OCI-LY1 (cell line): ENCODE measurements around the gene OR7G2.

Experiments used
- H2AFZ ChIP-seq: fragments of 200-600 bp; sonication (generic), shearing (Covaris generic); 2 replicates; pipeline ENCODE4 v1.6.0; 2014; ENCODE audit warnings: antibody characterized with exemption, mild to moderate bottlenecking, low read length
- H3F3A ChIP-seq: fragments of 200-600 bp; sonication (generic), shearing (Covaris generic); 2 replicates; pipeline ENCODE4 v1.6.0; 2014; ENCODE audit warnings: mild to moderate bottlenecking, antibody characterized with exemption, low read length, moderate library complexity; ENCODE audit not compliant: insufficient read depth
- H3K27ac ChIP-seq: fragments of 200-600 bp; sonication (generic); 2 replicates; pipeline ENCODE4 v1.5.1; 2014; ENCODE audit warnings: low read length, mixed run types, mild to moderate bottlenecking, low read depth; ENCODE audit not compliant: poor library complexity, severe bottlenecking
- H3K27me3 ChIP-seq: fragments of 200-600 bp; sonication (generic); 2 replicates; pipeline ENCODE4 v1.6.0; 2014; ENCODE audit warnings: antibody characterized with exemption, mild to moderate bottlenecking, low read length, moderate library complexity; ENCODE audit not compliant: insufficient read depth
- H3K36me3 ChIP-seq: fragments of 200-600 bp; sonication (generic); 2 replicates; pipeline ENCODE4 v1.6.1; 2014; ENCODE audit warnings: mild to moderate bottlenecking, antibody characterized with exemption, low read length, moderate library complexity, mixed read lengths; ENCODE audit not compliant: insufficient read depth
- H3K4me1 ChIP-seq: fragments of 200-600 bp; sonication (generic); 2 replicates; pipeline ENCODE4 v1.5.1; 2014; ENCODE audit warnings: mild to moderate bottlenecking, low read length, moderate library complexity; ENCODE audit not compliant: insufficient read depth, severe bottlenecking
- H3K4me2 ChIP-seq: fragments of 200-600 bp; sonication (generic), shearing (Covaris generic); 2 replicates; pipeline ENCODE4 v1.6.1; 2014; ENCODE audit warnings: low read length
- H3K4me3 ChIP-seq: fragments of 200-600 bp; sonication (generic); 2 replicates; pipeline ENCODE4 v1.5.1; 2014; ENCODE audit warnings: low read length, low read depth, mild to moderate bottlenecking, mixed read lengths; ENCODE audit not compliant: poor library complexity, severe bottlenecking
- H3K79me2 ChIP-seq: fragments of 200-600 bp; shearing (Covaris generic); 2 replicates; pipeline ENCODE4 v1.6.1; 2016; ENCODE audit warnings: mixed run types, low read length, mixed read lengths; ENCODE audit not compliant: insufficient read depth
- H3K9ac ChIP-seq: fragments of 200-600 bp; sonication (generic), shearing (Covaris generic); 2 replicates; pipeline ENCODE4 v1.6.1; 2014; ENCODE audit warnings: mild to moderate bottlenecking, low read length, mixed read lengths
- H3K9me2 ChIP-seq: fragments of 200-600 bp; sonication (generic), shearing (Covaris generic); 2 replicates; pipeline ENCODE4 v1.6.1; 2014; ENCODE audit warnings: low read depth, mild to moderate bottlenecking, low read length, mixed read lengths
- H3K9me3 ChIP-seq: fragments of 200-600 bp; shearing (Covaris generic); 2 replicates; pipeline ENCODE4 v1.6.1; 2014; ENCODE audit warnings: low read length, mixed read lengths
- H4K20me1 ChIP-seq: fragments of 200-600 bp; sonication (generic), shearing (Covaris generic); 2 replicates; pipeline ENCODE4 v1.6.0; 2016; ENCODE audit warnings: mild to moderate bottlenecking, low read length; ENCODE audit not compliant: insufficient read depth
- EZH2 ChIP-seq: fragments of 200-600 bp; sonication (generic), shearing (Covaris generic); IDR thresholded peaks from 2 replicates; pipeline ENCODE4 v1.8.0; 2017; ENCODE audit warnings: borderline replicate concordance, mixed run types, mild to moderate bottlenecking, antibody characterized with exemption, low read length, moderate library complexity, mixed read lengths
- TF ChIP-seq, protein P1 (sequence below): fragments of 200-600 bp; sonication (generic), shearing (Covaris generic); IDR thresholded peaks from 2 replicates; pipeline ENCODE4 v1.5.1; 2017; ENCODE audit warnings: mild to moderate bottlenecking, antibody characterized with exemption, low read length, moderate library complexity, mixed read lengths

Gene OR7G2

DNA sequence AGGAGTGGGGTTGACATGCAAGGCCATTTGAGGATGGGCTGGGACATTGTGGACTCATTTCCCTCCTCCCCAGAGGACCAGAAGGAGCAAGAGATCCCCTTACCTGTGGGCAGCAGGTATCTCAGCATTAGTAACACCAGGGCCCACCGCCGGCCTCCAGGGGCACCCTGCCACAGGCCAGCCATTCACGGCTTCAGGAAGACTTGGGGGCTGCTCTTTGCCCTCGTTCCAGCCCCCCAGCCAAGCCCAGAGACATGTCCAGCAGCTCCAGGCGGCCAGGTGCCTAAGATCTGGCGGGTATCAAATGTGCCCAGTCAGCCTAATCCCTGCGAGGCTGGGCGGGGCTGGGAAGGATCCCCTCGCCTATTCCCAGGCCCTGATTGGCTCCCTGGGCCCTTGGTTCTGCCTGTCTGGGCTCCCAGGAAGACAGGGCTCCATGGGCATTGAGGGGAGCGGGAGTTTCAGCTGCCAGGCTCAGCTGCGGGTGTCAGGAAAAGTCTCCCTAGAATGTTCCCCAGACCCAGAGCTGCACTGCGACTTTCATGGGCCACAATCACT is 41.7 kb downstream of the OR7G2 start:
- H3K79me2 ChIP-seq: no peaks in the 10 kb centered on the region
- no peaks in the 10 kb centered on the region for H3K9me3 ChIP-seq
- H3K27me3 ChIP-seq: no peaks in the 10 kb centered on the region
- no peak for TF ChIP-seq EZH2
- TF ChIP-seq, protein P1, sequence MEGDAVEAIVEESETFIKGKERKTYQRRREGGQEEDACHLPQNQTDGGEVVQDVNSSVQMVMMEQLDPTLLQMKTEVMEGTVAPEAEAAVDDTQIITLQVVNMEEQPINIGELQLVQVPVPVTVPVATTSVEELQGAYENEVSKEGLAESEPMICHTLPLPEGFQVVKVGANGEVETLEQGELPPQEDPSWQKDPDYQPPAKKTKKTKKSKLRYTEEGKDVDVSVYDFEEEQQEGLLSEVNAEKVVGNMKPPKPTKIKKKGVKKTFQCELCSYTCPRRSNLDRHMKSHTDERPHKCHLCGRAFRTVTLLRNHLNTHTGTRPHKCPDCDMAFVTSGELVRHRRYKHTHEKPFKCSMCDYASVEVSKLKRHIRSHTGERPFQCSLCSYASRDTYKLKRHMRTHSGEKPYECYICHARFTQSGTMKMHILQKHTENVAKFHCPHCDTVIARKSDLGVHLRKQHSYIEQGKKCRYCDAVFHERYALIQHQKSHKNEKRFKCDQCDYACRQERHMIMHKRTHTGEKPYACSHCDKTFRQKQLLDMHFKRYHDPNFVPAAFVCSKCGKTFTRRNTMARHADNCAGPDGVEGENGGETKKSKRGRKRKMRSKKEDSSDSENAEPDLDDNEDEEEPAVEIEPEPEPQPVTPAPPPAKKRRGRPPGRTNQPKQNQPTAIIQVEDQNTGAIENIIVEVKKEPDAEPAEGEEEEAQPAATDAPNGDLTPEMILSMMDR: no peak
- no peak overlapping the region for H3K9ac ChIP-seq
- H2AFZ ChIP-seq: no peak overlapping the region
- H3K27ac ChIP-seq: no peak overlapping the region
- H4K20me1 ChIP-seq: no peaks in the 10 kb centered on the region
- no peak overlapping the region for H3K4me3 ChIP-seq
- no peaks in the 10 kb centered on the region for H3K36me3 ChIP-seq
- no peaks in the 10 kb centered on the region for H3F3A ChIP-seq
- H3K4me2 ChIP-seq: no peak overlapping the region
- no peaks in the 10 kb centered on the region for H3K4me1 ChIP-seq
- no peaks in the 10 kb centered on the region for H3K9me2 ChIP-seq

DNA sequence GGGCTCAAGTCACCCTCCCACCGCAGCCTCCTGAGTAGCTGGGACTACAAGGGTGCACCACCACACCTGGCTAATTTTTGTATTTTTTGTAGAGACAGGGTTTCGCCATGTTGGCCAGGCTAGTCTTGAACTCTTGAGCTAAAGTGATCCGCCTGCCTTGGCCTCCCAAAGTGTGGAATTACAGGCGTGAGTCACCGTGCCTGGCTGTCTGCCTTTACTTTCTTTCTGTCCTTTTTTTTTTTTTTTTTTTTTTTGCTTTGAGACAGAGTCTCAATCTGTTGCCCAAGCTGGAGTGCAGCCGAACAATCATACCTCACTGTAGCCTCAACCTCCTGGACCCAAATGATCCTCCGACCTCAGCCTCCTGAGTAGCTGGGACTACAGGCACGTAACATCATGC is 45.4 kb downstream of the OR7G2 start:
- H3F3A ChIP-seq: no peaks in the 10 kb centered on the region
- TF ChIP-seq, protein P1: no peak
- TF ChIP-seq EZH2: no peak
- H3K27ac ChIP-seq: no peak overlapping the region
- H3K36me3 ChIP-seq: no peaks in the 10 kb centered on the region
- no peaks in the 10 kb centered on the region for H4K20me1 ChIP-seq
- no peaks in the 10 kb centered on the region for H3K79me2 ChIP-seq
- H3K9ac ChIP-seq: no peak overlapping the region
- no peaks in the 10 kb centered on the region for H3K9me3 ChIP-seq
- no peaks in the 10 kb centered on the region for H3K4me1 ChIP-seq
- H2AFZ ChIP-seq: no peak overlapping the region
- H3K4me2 ChIP-seq: no peak overlapping the region
- no peak overlapping the region for H3K4me3 ChIP-seq
- no peaks in the 10 kb centered on the region for H3K9me2 ChIP-seq
- H3K27me3 ChIP-seq: no peaks in the 10 kb centered on the region

DNA sequence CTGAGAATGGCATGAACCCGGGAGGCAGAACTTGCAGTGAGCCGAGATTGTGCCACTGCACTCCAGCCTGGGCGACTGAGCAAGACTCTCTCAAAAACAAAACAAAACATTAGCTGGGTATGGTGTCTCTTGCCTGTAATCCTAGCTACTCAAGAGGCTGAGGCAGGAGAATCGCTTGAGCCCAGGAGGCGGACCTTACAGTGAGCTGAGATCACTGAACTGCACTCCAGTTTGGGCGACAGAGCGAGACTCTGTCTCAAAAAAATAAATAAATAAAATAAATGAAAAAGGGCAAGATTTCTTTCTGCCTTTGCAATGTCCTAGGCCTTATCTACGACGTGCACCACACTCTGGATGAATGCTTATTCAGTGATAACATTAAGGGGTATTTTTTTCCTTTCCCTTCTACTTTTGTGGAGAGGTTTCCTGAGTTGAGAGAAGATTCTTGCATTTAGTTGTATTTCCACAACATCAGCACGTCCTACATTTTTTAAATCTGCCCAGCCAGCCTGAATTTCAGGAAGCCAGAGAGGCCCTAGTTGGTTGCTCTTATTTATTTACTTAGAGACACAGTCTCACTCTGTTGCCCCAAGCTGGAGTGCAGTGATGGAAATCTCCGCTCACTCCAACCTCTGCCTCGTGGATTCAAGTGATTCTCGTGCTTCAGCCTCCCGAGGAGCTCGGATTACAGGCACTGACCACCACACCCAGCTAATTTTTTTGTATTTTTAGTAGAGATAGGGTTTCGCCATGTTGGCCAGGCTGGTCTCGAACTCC is 46.5 kb downstream of the OR7G2 start:
- Histone ChIP-seq H3K9ac (no peak overlapping the region), H3F3A (no peaks in the 10 kb centered on the region), H3K9me2 (no peaks in the 10 kb centered on the region), H3K36me3 (no peaks in the 10 kb centered on the region), H3K27me3 (no peaks in the 10 kb centered on the region), H3K4me1 (no peaks in the 10 kb centered on the region), H4K20me1 (no peaks in the 10 kb centered on the region), H2AFZ (no peak overlapping the region), H3K79me2 (no peaks in the 10 kb centered on the region), H3K4me2 (no peak overlapping the region), H3K9me3 (no peaks in the 10 kb centered on the region), H3K27ac (no peak overlapping the region), H3K4me3 (no peak overlapping the region)
- TF ChIP-seq EZH2: no peak
- TF ChIP-seq, protein P1: no peak
